HG03060 (cell line): ENCODE results near the gene SGMS1.
"Not testable (repeated sequence)": the region's sequence is repeated elsewhere in the genome, so short reads cannot be mapped to it uniquely, and the experiment has no call there.

Source experiments
- ATAC-seq: cut with Tn5 transposase; IDR thresholded peaks from one replicate; pipeline ENCODE4 v1.9.1; 2021; ENCODE audit warnings: low read depth, moderate number of reproducible peaks; ENCODE audit not compliant: unreplicated experiment

Gene SGMS1

GRCh38 chr10:50561816-50562215 is 61.9 kb downstream of the SGMS1 start:
- ATAC-seq: no peak

GRCh38 chr10:50561266-50561665 is 62.5 kb downstream of the SGMS1 start:
- ATAC-seq: no peak

- no peak for ATAC-seq
These were observed 63.4 kb downstream of the SGMS1 start for GRCh38 chr10:50560370-50560769.

- ATAC-seq: no peak
These were observed 65.4 kb downstream of the SGMS1 start for GRCh38 chr10:50558371-50558770.

GRCh38 chr10:50557130-50557682 is 66.5 kb downstream of the SGMS1 start:
- ATAC-seq: no peak

GRCh38 chr10:50556237-50557120 is 67.3 kb downstream of the SGMS1 start:
- ATAC-seq: no peak

- ATAC-seq: no peak
These were observed 68.7 kb downstream of the SGMS1 start for GRCh38 chr10:50554995-50555568.

- ATAC-seq: no peak
These were observed 69.3 kb downstream of the SGMS1 start for GRCh38 chr10:50554376-50554994.

- ATAC-seq: no peak
These were observed 70.8 kb downstream of the SGMS1 start for GRCh38 chr10:50552771-50553535.

- ATAC-seq: no peak
These were observed 71.4 kb downstream of the SGMS1 start for GRCh38 chr10:50552308-50552707.

- ATAC-seq: no peak
These were observed 71.9 kb downstream of the SGMS1 start for GRCh38 chr10:50551894-50552293.

GRCh38 chr10:50550291-50550839 is 73.4 kb downstream of the SGMS1 start:
- ATAC-seq: no peak

- not testable (repeated sequence) for ATAC-seq
These were observed 74.6 kb downstream of the SGMS1 start for GRCh38 chr10:50549186-50549585.

GRCh38 chr10:50548481-50548880 is 75.3 kb downstream of the SGMS1 start:
- ATAC-seq: not testable (repeated sequence)

GRCh38 chr10:50546287-50546686 is 77.5 kb downstream of the SGMS1 start:
- ATAC-seq: not testable (repeated sequence)

GRCh38 chr10:50545846-50546245 is 77.9 kb downstream of the SGMS1 start:
- no peak for ATAC-seq

- no peak for ATAC-seq
These were observed 78.8 kb downstream of the SGMS1 start for GRCh38 chr10:50544857-50545429.

- ATAC-seq: no peak
These were observed 79.5 kb downstream of the SGMS1 start for GRCh38 chr10:50544095-50544856.

- no peak for ATAC-seq
These were observed 80.9 kb downstream of the SGMS1 start for GRCh38 chr10:50542871-50543270.
